ENCODE results near the gene MUSK. TPM values are rescaled to one million over a fixed set of nuclear protein-coding genes. Genes with fewer than 3 reads are reported as not detected.

The MUSK gene
- total and polyA plus RNA-seq, 2 of the 4 experiments (the other 2 are of a cell fraction), result 0.07 to 0.18 TPM

GRCh38 chr9:110687497-110687896, 18.9 kb downstream of the MUSK start:
- H3K36me3 ChIP-seq (ENCODE audit: control insufficient read depth, insufficient read depth, low read length), result no peaks in the 10 kb centered on the region
- DNase-seq, result no peak
- no peak overlapping the region for H4K91ac ChIP-seq (ENCODE audit: insufficient read depth, low read depth, low read length)
- no peaks in the 10 kb centered on the region for H3K9me3 ChIP-seq (ENCODE audit: control insufficient read depth, insufficient read depth, low read length)
- no peaks in the 10 kb centered on the region for H4K20me1 ChIP-seq (ENCODE audit: insufficient read depth, low read length)
- no peak overlapping the region for H4K8ac ChIP-seq (ENCODE audit: low read depth in 2 of 2, low read length in 2 of 2)
- no peaks in the 10 kb centered on the region for H3K27me3 ChIP-seq (ENCODE audit: control insufficient read depth, insufficient read depth, low read length)
- H3K27ac ChIP-seq (ENCODE audit: insufficient read depth, low read length), result no peak overlapping the region
- no peaks in the 10 kb centered on the region for H3K9me1 ChIP-seq (ENCODE audit: insufficient read depth, low read length)
- H3K4me3 ChIP-seq (ENCODE audit: insufficient read depth, low read depth, low read length), result no peak overlapping the region
- H3K9ac ChIP-seq (ENCODE audit: low read depth, low read length), result no peak overlapping the region
- no peak overlapping the region for H3K18ac ChIP-seq (ENCODE audit: low read depth, low read length)
- dilution Hi-C loops (cut with HindIII; ENCODE audit: low sequenced_read_pairs, unreplicated experiment), result no loop called here
- POLR2A ChIA-PET (ENCODE audit: unreplicated experiment), result no interaction called here
- no peaks in the 10 kb centered on the region for H3K4me1 ChIP-seq (ENCODE audit: control insufficient read depth, insufficient read depth, low read length)
- H3K56ac ChIP-seq (ENCODE audit: extremely low read depth, insufficient read depth, low read length), result no peak overlapping the region
- no peak overlapping the region for H4K5ac ChIP-seq (ENCODE audit: low read depth, low read length)
- intact Hi-C loops (cut with micrococcal nuclease), result no loop called here
- no peak overlapping the region for H3K4ac ChIP-seq (ENCODE audit: low read depth, low read length)
- H3K14ac ChIP-seq (replicated peaks; ENCODE audit: low read depth, low read length), result no peak overlapping the region
- CTCF ChIA-PET, result no interaction called here
- in situ Hi-C loops (cut with MboI; ENCODE audit: low sequenced_read_pairs), result no loop called here
- H2AK5ac ChIP-seq (ENCODE audit: low read depth, low read length), result no peak overlapping the region
- no peak for ATAC-seq (ENCODE audit: low read depth)
- no peak overlapping the region for H2BK120ac ChIP-seq (ENCODE audit: low read depth, low read length)
- no peak for TF ChIP-seq USF2 (IDR thresholded peaks at IDR 0.05; ENCODE audit: low read depth, low read length)
- TF ChIP-seq FOS (IDR thresholded peaks at IDR 0.05; ENCODE audit: low read depth, low read length), result no peak
- TF ChIP-seq RFX5 (IDR thresholded peaks at IDR 0.05; ENCODE audit: low read depth, low read length), result no peak
- TF ChIP-seq RCOR1 (IDR thresholded peaks at IDR 0.05; ENCODE audit: insufficient replicate concordance, low read length), result no peak
- no peak for TF ChIP-seq RAD21 (IDR thresholded peaks at IDR 0.05; ENCODE audit: low read length)
- TF ChIP-seq CTCF (conservative IDR thresholded peaks at IDR 0.05; ENCODE audit: low read depth, low read length), result no peak
- no peak for TF ChIP-seq NFE2L2 (IDR thresholded peaks at IDR 0.05; ENCODE audit: low read depth, low read length)
- TF ChIP-seq MAFK (IDR thresholded peaks at IDR 0.05; ENCODE audit: low read depth, low read length), result no peak
- H3K79me1 ChIP-seq (ENCODE audit: low read depth in 1 of 2, low read length in 2 of 2), result no peaks in the 10 kb centered on the region
- BruUV-seq (replicated peaks), result no TSS peak
- no peak overlapping the region for H3K23ac ChIP-seq (ENCODE audit: low read depth, low read length)
- no peak overlapping the region for H2BK20ac ChIP-seq (ENCODE audit: low read depth, low read length)
- no peak overlapping the region for H2AK9ac ChIP-seq (replicated peaks; ENCODE audit: low read depth, low read length, poor library complexity)
- H2BK5ac ChIP-seq (ENCODE audit: low read depth, low read length, poor library complexity, severe bottlenecking), result no peak overlapping the region
- no peak overlapping the region for H3K4me2 ChIP-seq (ENCODE audit: low read depth, low read length)
- no peak overlapping the region for H2BK15ac ChIP-seq (ENCODE audit: low read depth, low read length)
- WGBS, 2 experiments (ENCODE audit: extremely low coverage in 2 of 2, insufficient read length in 1 of 2), result 90% methylated on average over 4 of the region's 4 CpGs; no CpG with 5 or more reads in 1 of the 2 experiments
- no peak overlapping the region for H2AFZ ChIP-seq (replicated peaks; ENCODE audit: low read length, poor library complexity)

Data from IMR-90 (cell line).